Measurements from ENCODE around the gene LCN15. TPM values are rescaled to one million over a fixed set of nuclear protein-coding genes. Genes with fewer than 3 reads are reported as not detected.
A peak's percentile ranks its signal among the peaks of the same experiment; 100 is the strongest.

LCN15 gene
- total and polyA plus RNA-seq, 2 of the 13 experiments (the other 11 are each of a cell fraction or from before 2014, with no cell fraction given) = 1.3 to 53.7 TPM

- TF ChIP-seq CBX5 (CRISPR knock-in tag; IDR thresholded peaks at IDR 0.05; ENCODE audit: borderline replicate concordance) (no peak), ZFAT (CRISPR knock-in tag; conservative IDR thresholded peaks at IDR 0.05) (no peak), FOXO1 (CRISPR knock-in tag; IDR thresholded peaks at IDR 0.05) (no peak), ZNF432 (CRISPR knock-in tag; IDR thresholded peaks at IDR 0.05; ENCODE audit: borderline replicate concordance) (no peak), ZNF414 (CRISPR knock-in tag; IDR thresholded peaks at IDR 0.05) (0 out of 2 replicates have a peak, but pooled peaks have one; percentile 49), SNAPC2 (CRISPR knock-in tag; IDR thresholded peaks at IDR 0.05) (no peak), ZNF12 (CRISPR knock-in tag; IDR thresholded peaks at IDR 0.05) (no peak), ZNF780A (CRISPR knock-in tag; IDR thresholded peaks at IDR 0.05) (no peak), HDAC6 (IDR thresholded peaks at IDR 0.05; ENCODE audit: low read depth, low read length) (no peak), ZNF615 (CRISPR knock-in tag; IDR thresholded peaks at IDR 0.05; ENCODE audit: borderline replicate concordance) (no peak), RFXANK (CRISPR knock-in tag; IDR thresholded peaks at IDR 0.05) (no peak), ZNF749 (CRISPR knock-in tag; IDR thresholded peaks at IDR 0.05; ENCODE audit: borderline replicate concordance) (no peak), ZNF720 (CRISPR knock-in tag; IDR thresholded peaks at IDR 0.05) (no peak), SIN3A (IDR thresholded peaks at IDR 0.05; ENCODE audit: borderline replicate concordance, low read depth, low read length) (no peak), DBP (CRISPR knock-in tag; IDR thresholded peaks at IDR 0.05; ENCODE audit: not compliant biosample characterization) (no peak), ZNF367 (CRISPR knock-in tag; IDR thresholded peaks at IDR 0.05; ENCODE audit: borderline replicate concordance) (no peak; the same call in 1 of the 2 replicates), ARID4A (CRISPR knock-in tag; IDR thresholded peaks at IDR 0.05; ENCODE audit: borderline replicate concordance) (peak; percentile 52; the same call in 1 of the 2 replicates), ZMAT3 (CRISPR knock-in tag; conservative IDR thresholded peaks at IDR 0.05) (peak; percentile 90; the same call in 1 of the 2 replicates), HIC2 (CRISPR knock-in tag; IDR thresholded peaks at IDR 0.05; ENCODE audit: low read depth) (no peak; the same call in 1 of the 2 replicates), TERF1 (CRISPR knock-in tag; IDR thresholded peaks at IDR 0.05) (0 out of 2 replicates have a peak, but pooled peaks have one; percentile 39)
Observed at GRCh38 chr9:136740971-136741882, 23.1 kb downstream of the LCN15 start (continued).
